Psoas muscle (tissue), 8 donors: ENCODE results near the gene TMOD1. TPM values are rescaled to one million over a fixed set of nuclear protein-coding genes. Genes with fewer than 3 reads are reported as not detected.
A peak's percentile ranks its signal among the peaks of the same experiment; 100 is the strongest.

Experiments
- ATAC-seq, 4 donors: fragments of 200-7000 bp; cut with Tn5 transposase; one replicate each; pipeline ENCODE4 v1.9.1; 2020; ENCODE audit warnings: moderate library complexity in 3 of 4, mild to moderate bottlenecking in 2 of 4
- DNase-seq, 2 donors: peaks; one replicate each; pipeline ENCODE4 v3.0.0-alpha.2; 2020
- H3K27ac ChIP-seq: fragments of 200-600 bp; one replicate; pipeline ENCODE4 v1.8.0; 2022
- H3K27me3 ChIP-seq, 3 donors: fragments of 200-600 bp in 1 of 3; one replicate each; pipeline versions ENCODE4 v1.6.1 to v1.8.0; 2013 to 2022; ENCODE audit warnings: low read length in 2 of 3, mild to moderate bottlenecking in 2 of 3, moderate library complexity in 1 of 3; ENCODE audit not compliant: insufficient read depth in 3 of 3
- H3K36me3 ChIP-seq, 2 donors: fragments of 200-600 bp in 1 of 2; one replicate each; pipeline versions ENCODE4 v1.6.1 to v1.8.0; 2013 to 2022; ENCODE audit warnings: low read depth in 1 of 2, mild to moderate bottlenecking in 1 of 2, moderate library complexity in 1 of 2; ENCODE audit not compliant: insufficient read depth in 1 of 2
- H3K4me1 ChIP-seq: fragments of 200-600 bp; one replicate; pipeline ENCODE4 v1.8.0; 2022
- H3K4me3 ChIP-seq: fragments of 200-600 bp; one replicate; pipeline ENCODE4 v1.8.0; 2022; ENCODE audit warnings: mild to moderate bottlenecking
- H3K9me3 ChIP-seq: fragments of 200-600 bp; one replicate; pipeline ENCODE4 v1.8.0; 2022
- CTCF ChIP-seq: fragments of 200-600 bp; IDR thresholded peaks from one replicate; pipeline ENCODE4 v1.8.0; 2022; ENCODE audit warnings: antibody characterized with exemption
- WGBS, 3 donors: extraction: QIAGEN DNeasy Blood & Tissue Kit; methylation state at CpG; one replicate each; pipeline versions ENCODE4 v1.1.6 to v1.1.7; 2013; 5-methylcytosine and 5-hydroxymethylcytosine counted together
- intact Hi-C, 2 donors: fragments of 100-400 bp; cut with DNase I; formaldehyde crosslinking; loops; one replicate each; pipeline versions ENCODE4 v1.11.0 to v1.14.2; 2022
- polyA plus RNA-seq, 3 donors: library from polyadenylated mRNA; stranded (reverse); fragments of 200-250 nt; gene quantifications; one replicate each; pipeline ENCODE4 v1.2.3, GENCODE V29; 2013
- total RNA-seq, 4 donors: library from RNA; stranded (reverse); fragmentation: NEBNext Ultra II Directional in 2 of 4; extraction: Animal tissue kit (Norgen Biotek cat#: 25700) in 2 of 4; gene quantifications; one replicate each; pipeline versions ENCODE4 v1.2.1 to v1.2.4, GENCODE V29; 2021 to 2023
- donor health status: healthy with polysubstance abuse.
- donor health status: DM: no; HTN: no; CAD: no; lungs with moderate emphysema.
- donor health status: Bipolar disorder and iron deficiency.
- donor health status: healthy.
- donor health status: DM: yes; HTN: yes; CAD: no.
- donor health status: DM: no; HTN: no; CAD: no.
- donor health status: DM: no; HTN: no; CAD: no.
- donor health status: DM: yes; HTN: yes; CAD: no.

The TMOD1 gene
- total and polyA plus RNA-seq, 7 donors = 65.4 to 286 (median 156) TPM

GRCh38 chr9:97512966-97513560 is 11.6 kb downstream of the TMOD1 start:
- H3K27ac ChIP-seq = peak overlapping the region; percentile 88
- H3K9me3 ChIP-seq = no peaks in the 10 kb centered on the region
- whole genome bisulfite sequencing, 3 donors = 65 to 81% (median 70%) methylated on average over 8 of the region's 8 CpGs
- H3K36me3 ChIP-seq = peaks cover 0 to 7% of the 10 kb centered on the region in 2 donors
- ATAC-seq (no peak), DNase-seq (no peak)
- H3K4me3 ChIP-seq = no peak overlapping the region
- H3K27me3 ChIP-seq = no peaks in the 10 kb centered on the region
- no peak for TF ChIP-seq CTCF
- H3K4me1 ChIP-seq = peaks cover 71% of the 10 kb centered on the region
- intact Hi-C loops = no loop called here

- Histone ChIP-seq H3K36me3 (peaks cover 0 to 9% of the 10 kb centered on the region in 2 donors), H3K9me3 (no peaks in the 10 kb centered on the region), H3K4me1 (peaks cover 72% of the 10 kb centered on the region), H3K27me3 (no peaks in the 10 kb centered on the region), H3K4me3 (no peak overlapping the region), H3K27ac (peak overlapping the region; percentile 88)
- no peak for TF ChIP-seq CTCF
- WGBS, 3 donors = 29 to 47% (median 31%) methylated on average over 9 of the region's 9 CpGs
- ATAC-seq = peak; percentile 67 to 79 (median 78)
- intact Hi-C loops = no loop called here
- DNase-seq = peak; percentile 47 to 75
These were observed 13.1 kb downstream of the TMOD1 start for GRCh38 chr9:97514531-97514930.

GRCh38 chr9:97515662-97516061 is 14.2 kb downstream of the TMOD1 start:
- Histone ChIP-seq H3K27ac (peak overlapping the region; percentile 88), H3K27me3 (no peaks in the 10 kb centered on the region), H3K36me3 (peaks cover 0 to 17% of the 10 kb centered on the region in 2 donors), H3K9me3 (no peaks in the 10 kb centered on the region), H3K4me3 (no peak overlapping the region), H3K4me1 (peaks cover 72% of the 10 kb centered on the region)
- DNase-seq (no peak), ATAC-seq (no peak)
- intact Hi-C loops = no loop called here
- TF ChIP-seq CTCF = no peak
- WGBS, 3 donors = 70 to 91% (median 79%) methylated on average over 6 of the region's 6 CpGs

GRCh38 chr9:97516111-97516510 is 14.6 kb downstream of the TMOD1 start:
- H3K4me1 ChIP-seq = peaks cover 76% of the 10 kb centered on the region
- DNase-seq = no peak
- peak overlapping the region; percentile 88 for H3K27ac ChIP-seq
- H3K9me3 ChIP-seq = no peaks in the 10 kb centered on the region
- peaks cover 0 to 17% of the 10 kb centered on the region in 2 donors for H3K36me3 ChIP-seq
- no peak for TF ChIP-seq CTCF
- no peaks in the 10 kb centered on the region for H3K27me3 ChIP-seq
- no peak for ATAC-seq
- H3K4me3 ChIP-seq = no peak overlapping the region
- 86 to 96% (median 90%) methylated on average over 8 of the region's 8 CpGs for WGBS, 3 donors
- intact Hi-C loops = no loop called here
